Activated CD8-positive, alpha-beta T cell treated with anti-CD3 and anti-CD28 coated beads for 36 hours (primary cell): ENCODE results near the gene ERCC1. TPM values are rescaled to one million over a fixed set of nuclear protein-coding genes. Genes with fewer than 3 reads are reported as not detected.

ENCODE experiments used
- ATAC-seq: fragments of 200-7000 bp; cut with Tn5 transposase; one replicate; pipeline ENCODE4 v1.10.0; 2021; ENCODE audit warnings: mild to moderate bottlenecking, moderate library complexity
- CTCF ChIA-PET: fragments of 350-600 bp; sonication (Branson Sonifier 250); formaldehyde crosslinking; loops from one replicate; lab custom pipeline; 2021; ENCODE audit warnings: antibody characterized with exemption; lab: Charles Lee
- POLR2A ChIA-PET: fragments of 350-600 bp; sonication (Branson Sonifier 250); formaldehyde crosslinking; loops from one replicate; lab custom pipeline; 2021; ENCODE audit warnings: antibody characterized with exemption; lab: Charles Lee
- DNase-seq: peaks from one replicate; pipeline ENCODE4 v3.0.0-alpha.2; 2020
- H3K27ac Mint-ChIP-seq: one replicate; pipeline ENCODE4 v1.8.0; 2021; ENCODE audit warnings: mild to moderate bottlenecking, mixed read lengths
- H3K27me3 Mint-ChIP-seq: one replicate; pipeline ENCODE4 v1.8.0; 2021; ENCODE audit warnings: mixed read lengths
- H3K36me3 Mint-ChIP-seq: one replicate; pipeline ENCODE4 v1.8.0; 2021; ENCODE audit warnings: low read depth, mixed read lengths
- H3K4me1 Mint-ChIP-seq: one replicate; pipeline ENCODE4 v1.8.0; 2021; ENCODE audit warnings: low read depth, mixed read lengths
- H3K4me3 Mint-ChIP-seq: one replicate; pipeline ENCODE4 v1.8.0; 2021; ENCODE audit warnings: mild to moderate bottlenecking, moderate library complexity, mixed read lengths
- H3K9me3 Mint-ChIP-seq: one replicate; pipeline ENCODE4 v1.8.0; 2021; ENCODE audit warnings: mixed read lengths
- intact Hi-C: fragments of 100-400 bp; cut with micrococcal nuclease; formaldehyde crosslinking; loops from one replicate; pipeline ENCODE4 v1.10.0; 2022
- total RNA-seq, 2 experiments: library from RNA; stranded (reverse); gene quantifications; one replicate each; pipeline ENCODE4 v1.2.3, GENCODE V29; 2021
- TF ChIP-seq, protein P1 (sequence below): fragments of 200-600 bp; IDR thresholded peaks from one replicate; pipeline ENCODE4 v1.8.0; 2022; ENCODE audit warnings: antibody characterized with exemption, mild to moderate bottlenecking

The ERCC1 gene
- total RNA-seq, 2 experiments from 2014 or later, result 41.6 to 46.5 TPM

DNA sequence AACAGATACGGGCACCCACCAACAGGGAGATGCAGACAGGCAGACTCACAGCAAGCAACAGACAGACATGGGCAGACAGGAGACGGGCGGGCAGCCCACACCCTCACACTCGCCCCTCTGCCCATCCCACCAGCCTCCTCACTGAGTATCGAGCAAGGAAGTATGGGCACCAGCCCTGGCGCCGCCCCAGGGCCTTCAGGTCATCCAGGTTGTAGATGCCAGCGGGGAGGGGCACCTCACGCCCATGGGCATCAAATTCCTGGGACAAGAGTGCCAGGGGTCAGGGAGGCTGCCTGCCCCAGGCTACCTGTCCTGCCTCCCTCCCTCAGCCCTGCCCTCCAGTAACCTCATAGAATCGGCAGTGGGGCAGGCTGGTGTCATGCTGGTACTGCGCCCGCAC, 59.0 kb downstream of the ERCC1 start:
- H3K9me3 Mint-ChIP-seq, result no peaks in the 10 kb centered on the region
- H3K36me3 Mint-ChIP-seq, result peaks cover 4% of the 10 kb centered on the region
- POLR2A ChIA-PET, result no interaction called here
- DNase-seq, result no peak
- H3K4me1 Mint-ChIP-seq, result peaks cover 11% of the 10 kb centered on the region
- no peak overlapping the region for H3K4me3 Mint-ChIP-seq
- no peak for ATAC-seq
- TF ChIP-seq, protein P1, sequence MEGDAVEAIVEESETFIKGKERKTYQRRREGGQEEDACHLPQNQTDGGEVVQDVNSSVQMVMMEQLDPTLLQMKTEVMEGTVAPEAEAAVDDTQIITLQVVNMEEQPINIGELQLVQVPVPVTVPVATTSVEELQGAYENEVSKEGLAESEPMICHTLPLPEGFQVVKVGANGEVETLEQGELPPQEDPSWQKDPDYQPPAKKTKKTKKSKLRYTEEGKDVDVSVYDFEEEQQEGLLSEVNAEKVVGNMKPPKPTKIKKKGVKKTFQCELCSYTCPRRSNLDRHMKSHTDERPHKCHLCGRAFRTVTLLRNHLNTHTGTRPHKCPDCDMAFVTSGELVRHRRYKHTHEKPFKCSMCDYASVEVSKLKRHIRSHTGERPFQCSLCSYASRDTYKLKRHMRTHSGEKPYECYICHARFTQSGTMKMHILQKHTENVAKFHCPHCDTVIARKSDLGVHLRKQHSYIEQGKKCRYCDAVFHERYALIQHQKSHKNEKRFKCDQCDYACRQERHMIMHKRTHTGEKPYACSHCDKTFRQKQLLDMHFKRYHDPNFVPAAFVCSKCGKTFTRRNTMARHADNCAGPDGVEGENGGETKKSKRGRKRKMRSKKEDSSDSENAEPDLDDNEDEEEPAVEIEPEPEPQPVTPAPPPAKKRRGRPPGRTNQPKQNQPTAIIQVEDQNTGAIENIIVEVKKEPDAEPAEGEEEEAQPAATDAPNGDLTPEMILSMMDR, result no peak
- CTCF ChIA-PET, result no interaction called here
- intact Hi-C loops, result no loop called here
- no peak overlapping the region for H3K27ac Mint-ChIP-seq
- H3K27me3 Mint-ChIP-seq, result no peaks in the 10 kb centered on the region

DNA sequence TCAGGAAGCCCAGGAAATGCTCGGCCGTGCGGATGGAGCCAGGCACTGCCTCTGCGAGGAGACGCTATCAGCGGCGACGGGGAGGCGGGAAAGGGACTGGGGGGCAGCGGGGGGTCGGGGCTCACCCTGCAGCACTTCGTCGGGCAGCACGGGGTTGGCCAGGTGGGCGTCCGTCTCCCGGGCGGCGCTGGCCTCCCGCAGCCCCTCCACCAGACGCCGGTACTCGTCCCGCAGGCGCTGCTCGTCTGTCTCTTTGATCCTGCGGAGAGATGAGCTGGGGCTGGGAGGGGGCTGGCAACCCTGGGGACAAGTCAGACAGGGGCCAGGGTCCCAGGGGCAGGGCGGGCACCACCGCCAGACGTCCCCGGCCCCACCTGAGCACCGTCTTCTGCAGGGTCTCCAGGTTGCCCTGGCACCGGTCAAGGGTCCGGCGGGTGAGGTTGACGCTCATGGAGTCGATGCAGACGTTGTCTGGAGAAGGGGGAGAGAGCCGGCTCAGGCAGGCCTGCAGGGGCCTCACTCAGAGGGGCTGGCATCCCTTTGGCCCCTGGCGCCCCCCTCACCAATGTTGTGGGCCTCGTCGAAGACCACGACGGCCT, 59.8 kb downstream of the ERCC1 start:
- Mint-ChIP-seq H3K27ac (no peak overlapping the region), H3K27me3 (no peaks in the 10 kb centered on the region), H3K4me1 (peaks cover 8% of the 10 kb centered on the region), H3K36me3 (peaks cover 4% of the 10 kb centered on the region), H3K4me3 (no peak overlapping the region), H3K9me3 (no peaks in the 10 kb centered on the region)
- DNase-seq, result no peak
- ATAC-seq, result no peak
- intact Hi-C loops, result no loop called here
- TF ChIP-seq, protein P1, result no peak
- CTCF ChIA-PET, result no interaction called here
- POLR2A ChIA-PET, result no interaction called here

DNA sequence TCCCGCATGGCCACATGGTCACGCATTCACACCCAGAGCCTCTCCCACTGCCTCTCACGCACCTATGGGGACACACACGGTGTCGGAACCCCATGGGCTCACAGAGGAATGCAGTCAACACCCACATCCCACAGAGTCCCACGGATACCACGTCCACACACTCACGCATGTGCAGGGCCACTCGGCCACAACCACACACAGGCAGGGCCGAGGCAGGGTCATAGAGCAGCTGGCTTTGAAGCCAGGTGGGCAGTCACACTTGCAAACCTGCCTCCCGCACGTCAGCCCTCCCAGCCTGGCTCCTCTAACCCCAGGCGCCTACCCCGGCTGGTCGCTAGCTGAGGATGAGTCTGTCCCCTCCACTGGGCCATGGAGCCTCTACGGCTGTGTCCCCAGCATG, 61.4 kb downstream of the ERCC1 start:
- ChIA-PET CTCF (no interaction called here), POLR2A (no interaction called here)
- ATAC-seq, result no peak
- H3K27me3 Mint-ChIP-seq, result no peaks in the 10 kb centered on the region
- TF ChIP-seq, protein P1, result no peak
- no peak for DNase-seq
- H3K9me3 Mint-ChIP-seq, result no peaks in the 10 kb centered on the region
- H3K4me3 Mint-ChIP-seq, result no peak overlapping the region
- intact Hi-C loops, result no loop called here
- H3K36me3 Mint-ChIP-seq, result peaks cover 6% of the 10 kb centered on the region
- no peak overlapping the region for H3K27ac Mint-ChIP-seq
- H3K4me1 Mint-ChIP-seq, result no peaks in the 10 kb centered on the region

DNA sequence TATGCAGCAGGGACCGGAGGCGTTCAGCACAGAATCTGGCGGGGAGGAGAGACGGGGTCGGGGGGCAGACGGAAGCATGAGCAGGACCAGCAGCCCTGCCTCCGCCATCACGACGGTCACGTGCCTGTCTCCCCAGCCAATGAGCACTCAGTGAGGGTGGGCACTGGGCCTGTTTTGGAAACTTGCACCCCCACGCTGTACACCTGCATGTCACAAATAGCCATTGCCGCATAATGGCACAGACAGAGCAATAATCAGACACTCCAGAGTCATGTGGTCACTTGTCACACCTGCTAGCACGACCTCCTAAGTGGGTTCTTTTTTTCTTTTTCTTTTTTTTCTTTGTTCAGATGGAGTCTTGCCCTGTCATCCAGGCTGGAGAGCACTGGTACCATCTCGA, 62.1 kb downstream of the ERCC1 start:
- ATAC-seq (no peak), DNase-seq (no peak)
- ChIA-PET POLR2A (no interaction called here), CTCF (no interaction called here)
- TF ChIP-seq, protein P1, result no peak
- Mint-ChIP-seq H3K27ac (no peak overlapping the region), H3K9me3 (no peaks in the 10 kb centered on the region), H3K4me3 (no peak overlapping the region), H3K27me3 (no peaks in the 10 kb centered on the region), H3K4me1 (no peaks in the 10 kb centered on the region), H3K36me3 (peaks cover 8% of the 10 kb centered on the region)
- intact Hi-C loops, result no loop called here

DNA sequence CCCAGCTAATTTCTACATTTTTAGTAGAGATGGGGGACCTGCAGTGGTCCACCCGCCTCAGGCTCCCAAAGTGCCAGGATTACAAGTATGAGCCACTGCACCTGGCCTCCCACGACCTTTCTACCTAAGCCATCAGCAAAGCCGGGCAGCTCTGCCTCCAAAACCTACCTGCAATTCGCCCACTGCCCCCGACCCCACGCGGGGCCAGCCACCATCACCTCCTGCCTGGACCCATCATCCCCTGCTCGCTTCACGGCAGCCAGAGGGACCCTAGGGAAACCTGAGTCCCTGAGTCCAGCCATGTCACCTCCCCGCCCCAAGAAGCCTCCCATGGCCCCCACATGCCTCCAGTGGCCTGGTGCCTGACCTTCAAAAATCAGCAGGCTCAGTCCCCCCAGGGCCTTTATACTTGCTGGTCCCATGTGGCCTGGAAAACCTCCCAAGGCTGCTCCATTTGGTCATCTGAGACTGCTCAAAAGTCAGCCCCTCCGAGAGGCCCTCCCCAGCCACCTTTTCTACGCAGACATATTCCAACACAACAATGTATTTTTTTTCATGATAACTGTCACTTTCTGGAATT, 65.4 kb downstream of the ERCC1 start:
- H3K36me3 Mint-ChIP-seq, result peaks cover 20% of the 10 kb centered on the region

More for the DNA sequence above, 65.4 kb downstream of the ERCC1 start:
- intact Hi-C loops, result no loop called here
- no peaks in the 10 kb centered on the region for H3K27me3 Mint-ChIP-seq
- no peak overlapping the region for H3K27ac Mint-ChIP-seq
- TF ChIP-seq, protein P1, result no peak
- ATAC-seq (no peak), DNase-seq (no peak)
- ChIA-PET CTCF (interaction anchor here (1.2 kb wide), 2 partner anchors 19 to 299 kb away, joined by 3 to 6 read pairs; no protein-coding TSS in a partner anchor), POLR2A (no interaction called here)
- H3K4me3 Mint-ChIP-seq, result no peak overlapping the region
- no peaks in the 10 kb centered on the region for H3K4me1 Mint-ChIP-seq
- H3K9me3 Mint-ChIP-seq, result no peaks in the 10 kb centered on the region
